M059J (cell line): ENCODE measurements around the gene UNC119. TPM values are rescaled to one million over a fixed set of nuclear protein-coding genes. Genes with fewer than 3 reads are reported as not detected.
"Not testable (repeated sequence)": the region's sequence is repeated elsewhere in the genome, so short reads cannot be mapped to it uniquely, and the experiment has no call there.

Experiments used
- DNase-seq: peaks from one replicate; pipeline ENCODE4 v3.0.0-alpha.2; 2012; ENCODE audit warnings: low read depth
- total RNA-seq: library from RNA; depleted of rRNA; stranded (reverse); fragments of >200 nt; shearing (Covaris generic); gene quantifications from 2 replicates; pipeline ENCODE4 v1.2.3, GENCODE V29; 2014; rRNA removed

Gene UNC119
- 29.8 and 36.9 TPM in 2 replicates for total RNA-seq

GRCh38 chr17:28552176-28552999, at the start of gene UNC119:
UNC119 (minus strand) TSS chr17:28552624; CDS start chr17:28552557, 67 bp downstream.
- peak; percentile 68 for DNase-seq

- peak; percentile 86 for DNase-seq
These were observed 47.1 kb upstream of the UNC119 start for GRCh38 chr17:28599311-28600184.

- DNase-seq = peak; percentile 90
These were observed 46.4 kb upstream of the UNC119 start, which contains the start of gene SPAG5 for GRCh38 chr17:28598799-28599310. SPAG5 (minus strand) TSS chr17:28599025; CDS start chr17:28598946, 79 bp downstream.

- DNase-seq = no peak
These were observed 46.0 kb upstream of the UNC119 start for GRCh38 chr17:28598389-28598788.

GRCh38 chr17:28597606-28598383, 45.4 kb upstream of the UNC119 start:
- DNase-seq = no peak

GRCh38 chr17:28592260-28592659, 39.8 kb upstream of the UNC119 start:
- DNase-seq = no peak

- no peak for DNase-seq
These were observed 33.4 kb upstream of the UNC119 start for GRCh38 chr17:28585851-28586250.

GRCh38 chr17:28584434-28584833, 32.0 kb upstream of the UNC119 start:
- DNase-seq = no peak

- no peak for DNase-seq
These were observed 30.1 kb upstream of the UNC119 start for GRCh38 chr17:28582513-28582912.

- DNase-seq = no peak
These were observed 28.5 kb upstream of the UNC119 start for GRCh38 chr17:28580959-28581358.

- no peak for DNase-seq
These were observed 27.1 kb upstream of the UNC119 start for GRCh38 chr17:28579526-28579925.

GRCh38 chr17:28578246-28579195, 26.1 kb upstream of the UNC119 start:
- DNase-seq = no peak

GRCh38 chr17:28577466-28577824, 25.0 kb upstream of the UNC119 start:
- no peak for DNase-seq

GRCh38 chr17:28576758-28577465, 24.5 kb upstream of the UNC119 start, which contains the start of gene ALDOC:
ALDOC (minus strand) TSS chr17:28576895; CDS start chr17:28575532, 1,363 bp downstream.
- peak; percentile 26 for DNase-seq

- DNase-seq = not testable (repeated sequence)
These were observed 23.6 kb upstream of the UNC119 start for GRCh38 chr17:28576016-28576415.

- DNase-seq = no peak
These were observed 22.8 kb upstream of the UNC119 start for GRCh38 chr17:28575126-28575795.

- no peak for DNase-seq
These were observed 22.1 kb upstream of the UNC119 start for GRCh38 chr17:28574526-28574925.

- DNase-seq = no peak
These were observed 21.6 kb upstream of the UNC119 start for GRCh38 chr17:28573966-28574480.

GRCh38 chr17:28573521-28573920, 21.1 kb upstream of the UNC119 start:
- DNase-seq = no peak
